PC-3 (cell line): Measurements from ENCODE around the gene ARHGAP23.

ENCODE experiments used
- EZH2 ChIP-seq: fragments of 300-600 bp; sonication (generic); IDR thresholded peaks from one replicate; pipeline ENCODE4 v1.6.1; 2017; ENCODE audit warnings: antibody characterized with exemption, mild to moderate bottlenecking, low read length; ENCODE audit not compliant: unreplicated experiment
- TF ChIP-seq, protein P1 (sequence below): fragments of 300-600 bp; sonication (generic); conservative IDR thresholded peaks from 2 replicates; pipeline ENCODE4 v1.5.1; 2017; ENCODE audit warnings: antibody characterized with exemption, low read depth, mild to moderate bottlenecking, low read length

DNA sequence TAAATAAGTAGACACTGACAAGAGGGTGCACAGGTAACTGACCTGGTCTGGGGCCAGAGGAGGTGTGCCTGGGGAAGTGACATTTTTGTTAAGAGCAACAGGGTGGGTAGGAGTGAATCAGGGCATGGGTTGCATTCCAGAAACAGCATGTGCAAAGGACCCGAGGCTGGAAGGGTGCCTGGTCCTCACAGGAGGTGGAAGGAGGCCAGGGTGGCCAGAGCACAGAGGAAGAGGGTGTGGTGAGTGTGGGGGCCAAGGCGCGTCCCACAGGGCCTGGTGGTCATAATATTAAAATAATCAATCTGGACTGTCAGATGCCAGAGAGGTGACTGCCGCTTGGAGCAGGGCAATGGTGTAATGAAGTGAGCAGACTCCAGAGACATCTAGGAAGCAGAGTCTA, 14.3 kb downstream of the ARHGAP23 start:
- TF ChIP-seq, protein P1, sequence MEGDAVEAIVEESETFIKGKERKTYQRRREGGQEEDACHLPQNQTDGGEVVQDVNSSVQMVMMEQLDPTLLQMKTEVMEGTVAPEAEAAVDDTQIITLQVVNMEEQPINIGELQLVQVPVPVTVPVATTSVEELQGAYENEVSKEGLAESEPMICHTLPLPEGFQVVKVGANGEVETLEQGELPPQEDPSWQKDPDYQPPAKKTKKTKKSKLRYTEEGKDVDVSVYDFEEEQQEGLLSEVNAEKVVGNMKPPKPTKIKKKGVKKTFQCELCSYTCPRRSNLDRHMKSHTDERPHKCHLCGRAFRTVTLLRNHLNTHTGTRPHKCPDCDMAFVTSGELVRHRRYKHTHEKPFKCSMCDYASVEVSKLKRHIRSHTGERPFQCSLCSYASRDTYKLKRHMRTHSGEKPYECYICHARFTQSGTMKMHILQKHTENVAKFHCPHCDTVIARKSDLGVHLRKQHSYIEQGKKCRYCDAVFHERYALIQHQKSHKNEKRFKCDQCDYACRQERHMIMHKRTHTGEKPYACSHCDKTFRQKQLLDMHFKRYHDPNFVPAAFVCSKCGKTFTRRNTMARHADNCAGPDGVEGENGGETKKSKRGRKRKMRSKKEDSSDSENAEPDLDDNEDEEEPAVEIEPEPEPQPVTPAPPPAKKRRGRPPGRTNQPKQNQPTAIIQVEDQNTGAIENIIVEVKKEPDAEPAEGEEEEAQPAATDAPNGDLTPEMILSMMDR, result no peak
- no peak for TF ChIP-seq EZH2
